Gastrocnemius medialis (tissue), 4 donors: ENCODE data around the gene CHURC1.

Experiments
- POLR2A ChIP-seq, 2 donors: fragments of 450-650 bp; IDR thresholded peaks; one replicate each; pipeline ENCODE4 v1.6.1; 2017; ENCODE audit warnings: antibody characterized with exemption in 2 of 2, mild to moderate bottlenecking in 2 of 2, moderate library complexity in 2 of 2
- TF ChIP-seq, protein P1 (sequence below), 5 experiments: fragments of 450-650 bp in 3 of 5; fragments of 200-600 bp in 2 of 5; sonication (generic) in 2 of 5; IDR thresholded peaks in 4 of 5; conservative IDR thresholded peaks in 1 of 5; 1 replicate in 4 of 5; 2 replicates in 1 of 5; pipeline ENCODE4 v1.5.1; 2016 to 2019; ENCODE audit warnings: antibody characterized with exemption in 5 of 5, mild to moderate bottlenecking in 3 of 5, moderate library complexity in 3 of 5

DNA sequence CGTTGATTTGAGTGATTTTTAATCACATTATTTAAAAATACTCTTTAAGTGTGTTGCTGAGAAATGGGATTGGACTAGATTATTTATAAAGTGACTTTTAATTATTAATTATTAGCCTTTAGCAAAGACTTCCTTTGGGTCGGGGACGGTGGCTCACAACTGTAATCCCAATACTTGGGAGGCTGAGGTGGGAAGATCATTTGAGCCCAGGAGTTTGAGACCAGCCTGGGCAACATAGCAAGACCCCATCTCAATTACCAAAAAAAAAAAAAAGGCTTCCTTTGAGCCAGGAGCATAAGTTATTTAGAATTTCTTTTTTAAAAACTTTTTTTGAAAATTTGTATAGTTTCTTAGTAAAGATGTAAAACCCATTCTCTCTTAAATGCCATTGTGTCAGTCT, 8.8 kb downstream of the CHURC1 start:
- TF ChIP-seq, protein P1, sequence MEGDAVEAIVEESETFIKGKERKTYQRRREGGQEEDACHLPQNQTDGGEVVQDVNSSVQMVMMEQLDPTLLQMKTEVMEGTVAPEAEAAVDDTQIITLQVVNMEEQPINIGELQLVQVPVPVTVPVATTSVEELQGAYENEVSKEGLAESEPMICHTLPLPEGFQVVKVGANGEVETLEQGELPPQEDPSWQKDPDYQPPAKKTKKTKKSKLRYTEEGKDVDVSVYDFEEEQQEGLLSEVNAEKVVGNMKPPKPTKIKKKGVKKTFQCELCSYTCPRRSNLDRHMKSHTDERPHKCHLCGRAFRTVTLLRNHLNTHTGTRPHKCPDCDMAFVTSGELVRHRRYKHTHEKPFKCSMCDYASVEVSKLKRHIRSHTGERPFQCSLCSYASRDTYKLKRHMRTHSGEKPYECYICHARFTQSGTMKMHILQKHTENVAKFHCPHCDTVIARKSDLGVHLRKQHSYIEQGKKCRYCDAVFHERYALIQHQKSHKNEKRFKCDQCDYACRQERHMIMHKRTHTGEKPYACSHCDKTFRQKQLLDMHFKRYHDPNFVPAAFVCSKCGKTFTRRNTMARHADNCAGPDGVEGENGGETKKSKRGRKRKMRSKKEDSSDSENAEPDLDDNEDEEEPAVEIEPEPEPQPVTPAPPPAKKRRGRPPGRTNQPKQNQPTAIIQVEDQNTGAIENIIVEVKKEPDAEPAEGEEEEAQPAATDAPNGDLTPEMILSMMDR (IDR thresholded peaks at IDR 0.05 in 4 of 5, conservative IDR thresholded peaks at IDR 0.05 in 1 of 5), result no peak
- no peak for TF ChIP-seq POLR2A (IDR thresholded peaks at IDR 0.05)
